ENCODE measurements around the gene TTC21B. TPM values are rescaled to one million over a fixed set of nuclear protein-coding genes. Genes with fewer than 3 reads are reported as not detected.
A peak's percentile ranks its signal among the peaks of the same experiment; 100 is the strongest.
"Not testable (repeated sequence)": the region's sequence is repeated elsewhere in the genome, so short reads cannot be mapped to it uniquely, and the experiment has no call there.

The TTC21B gene
- total RNA-seq, 2 experiments from 2014 or later, result 15.8 to 16.4 TPM

GRCh38 chr2:165876269-165876668, 77.3 kb downstream of the TTC21B start:
- H3K9me3 Mint-ChIP-seq (ENCODE audit: insufficient read depth), result no peaks in the 10 kb centered on the region
- peaks cover 14% of the 10 kb centered on the region for H3K36me3 Mint-ChIP-seq (ENCODE audit: low read depth)
- CTCF ChIA-PET, result no interaction called here
- POLR2A ChIA-PET, result no interaction called here
- no peak overlapping the region for H3K4me3 Mint-ChIP-seq
- DNase-seq, result no peak
- ATAC-seq, result no peak
- H3K4me1 Mint-ChIP-seq (ENCODE audit: low read depth), result peaks cover 21% of the 10 kb centered on the region
- no peaks in the 10 kb centered on the region for H3K27me3 Mint-ChIP-seq (ENCODE audit: low read depth)
- no peak overlapping the region for H3K27ac Mint-ChIP-seq

- Mint-ChIP-seq H3K4me3 (no peak overlapping the region), H3K4me1 (ENCODE audit: low read depth) (peaks cover 21% of the 10 kb centered on the region), H3K27me3 (ENCODE audit: low read depth) (no peaks in the 10 kb centered on the region), H3K9me3 (ENCODE audit: insufficient read depth) (no peaks in the 10 kb centered on the region), H3K36me3 (ENCODE audit: low read depth) (peaks cover 9% of the 10 kb centered on the region), H3K27ac (no peak overlapping the region)
- CTCF ChIA-PET, result interaction anchor here (0.6 to 3.4 kb wide), 52 partner anchors 9 to 881 kb away, joined by 3 to 57 read pairs (median 4); partner anchors contain the start of genes GALNT3 and TTC21B
- ATAC-seq (peak; percentile 92), DNase-seq (peak; percentile 35)
- POLR2A ChIA-PET, result no interaction called here
These were observed 79.0 kb downstream of the TTC21B start for GRCh38 chr2:165874445-165875039.

GRCh38 chr2:165872101-165872791, 81.3 kb downstream of the TTC21B start:
- Mint-ChIP-seq H3K4me3 (no peak overlapping the region), H3K36me3 (ENCODE audit: low read depth) (peaks cover 2% of the 10 kb centered on the region), H3K27ac (no peak overlapping the region), H3K27me3 (ENCODE audit: low read depth) (no peaks in the 10 kb centered on the region), H3K4me1 (ENCODE audit: low read depth) (peaks cover 13% of the 10 kb centered on the region), H3K9me3 (ENCODE audit: insufficient read depth) (no peaks in the 10 kb centered on the region)
- CTCF ChIA-PET, result interaction anchor here (1.0 to 3.4 kb wide), 2 partner anchors 70 to 469 kb away, joined by 3 to 57 read pairs; no protein-coding TSS in a partner anchor
- POLR2A ChIA-PET, result no interaction called here
- ATAC-seq (no peak), DNase-seq (no peak)

GRCh38 chr2:165871025-165871424, 82.6 kb downstream of the TTC21B start:
- no peak for DNase-seq
- ATAC-seq, result no peak
- Mint-ChIP-seq H3K36me3 (ENCODE audit: low read depth) (peaks cover 2% of the 10 kb centered on the region), H3K27ac (no peak overlapping the region), H3K9me3 (ENCODE audit: insufficient read depth) (no peaks in the 10 kb centered on the region), H3K4me1 (ENCODE audit: low read depth) (peaks cover 4% of the 10 kb centered on the region), H3K4me3 (no peak overlapping the region), H3K27me3 (ENCODE audit: low read depth) (no peaks in the 10 kb centered on the region)
- POLR2A ChIA-PET, result no interaction called here
- CTCF ChIA-PET, result interaction anchor here (1.0 to 1.5 kb wide), 2 partner anchors 11 to 69 kb away, joined by 3 to 4 read pairs; no protein-coding TSS in a partner anchor

- no peak for ATAC-seq
- Mint-ChIP-seq H3K36me3 (ENCODE audit: low read depth) (peaks cover 2% of the 10 kb centered on the region), H3K27me3 (ENCODE audit: low read depth) (no peaks in the 10 kb centered on the region), H3K4me3 (no peak overlapping the region), H3K27ac (no peak overlapping the region), H3K4me1 (ENCODE audit: low read depth) (peaks cover 4% of the 10 kb centered on the region), H3K9me3 (ENCODE audit: insufficient read depth) (no peaks in the 10 kb centered on the region)
- ChIA-PET POLR2A (no interaction called here), CTCF (interaction anchor here (1.5 kb wide), 1 partner anchor 10 kb away, joined by 4 read pairs; no protein-coding TSS in a partner anchor)
- no peak for DNase-seq
These were observed 83.2 kb downstream of the TTC21B start for GRCh38 chr2:165870346-165870745.

GRCh38 chr2:165868211-165868610, 85.4 kb downstream of the TTC21B start:
- ChIA-PET POLR2A (no interaction called here), CTCF (no interaction called here)
- peaks cover 3% of the 10 kb centered on the region for H3K4me1 Mint-ChIP-seq (ENCODE audit: low read depth)
- H3K36me3 Mint-ChIP-seq (ENCODE audit: low read depth), result no peaks in the 10 kb centered on the region
- no peaks in the 10 kb centered on the region for H3K27me3 Mint-ChIP-seq (ENCODE audit: low read depth)
- ATAC-seq (no peak), DNase-seq (no peak)
- no peak overlapping the region for H3K27ac Mint-ChIP-seq
- H3K4me3 Mint-ChIP-seq, result no peak overlapping the region
- no peaks in the 10 kb centered on the region for H3K9me3 Mint-ChIP-seq (ENCODE audit: insufficient read depth)

- CTCF ChIA-PET, result interaction anchor here (1.1 kb wide), 1 partner anchor 10 kb away, joined by 6 read pairs; no protein-coding TSS in a partner anchor
- no peak overlapping the region for H3K27ac Mint-ChIP-seq
- H3K4me1 Mint-ChIP-seq (ENCODE audit: low read depth), result peaks cover 3% of the 10 kb centered on the region
- ATAC-seq (no peak), DNase-seq (no peak)
- H3K9me3 Mint-ChIP-seq (ENCODE audit: insufficient read depth), result peaks cover 3% of the 10 kb centered on the region
- no peaks in the 10 kb centered on the region for H3K36me3 Mint-ChIP-seq (ENCODE audit: low read depth)
- POLR2A ChIA-PET, result no interaction called here
- H3K27me3 Mint-ChIP-seq (ENCODE audit: low read depth), result no peaks in the 10 kb centered on the region
- no peak overlapping the region for H3K4me3 Mint-ChIP-seq
These were observed 89.3 kb downstream of the TTC21B start for GRCh38 chr2:165864296-165864695.

- Mint-ChIP-seq H3K36me3 (ENCODE audit: low read depth) (no peaks in the 10 kb centered on the region), H3K27ac (no peak overlapping the region), H3K4me3 (no peak overlapping the region), H3K9me3 (ENCODE audit: insufficient read depth) (peaks cover 6% of the 10 kb centered on the region), H3K4me1 (ENCODE audit: low read depth) (peaks cover 3% of the 10 kb centered on the region), H3K27me3 (ENCODE audit: low read depth) (no peaks in the 10 kb centered on the region)
- DNase-seq, result no peak
- ChIA-PET POLR2A (no interaction called here), CTCF (interaction anchor here (1.1 kb wide), 1 partner anchor 10 kb away, joined by 6 read pairs; no protein-coding TSS in a partner anchor)
- no peak for ATAC-seq
These were observed 89.7 kb downstream of the TTC21B start for GRCh38 chr2:165863810-165864261.

- H3K36me3 Mint-ChIP-seq (ENCODE audit: low read depth); H3K4me3 Mint-ChIP-seq; DNase-seq; H3K9me3 Mint-ChIP-seq (ENCODE audit: insufficient read depth); H3K27ac Mint-ChIP-seq; POLR2A ChIA-PET; H3K4me1 Mint-ChIP-seq (ENCODE audit: low read depth); ATAC-seq; H3K27me3 Mint-ChIP-seq (ENCODE audit: low read depth): not testable (repeated sequence)
- CTCF ChIA-PET, result interaction anchor here (1.4 kb wide), 1 partner anchor 10 kb away, joined by 4 read pairs; no protein-coding TSS in a partner anchor
These were observed 92.5 kb downstream of the TTC21B start for GRCh38 chr2:165861083-165861482.

GRCh38 chr2:165859723-165860122, 93.9 kb downstream of the TTC21B start:
- ATAC-seq, POLR2A ChIA-PET: not testable (repeated sequence)
- CTCF ChIA-PET, result interaction anchor here (1.4 kb wide), 1 partner anchor 11 kb away, joined by 4 read pairs; no protein-coding TSS in a partner anchor

GRCh38 chr2:165857876-165858275, 95.7 kb downstream of the TTC21B start:
- no peak overlapping the region for H3K27ac Mint-ChIP-seq
- no peaks in the 10 kb centered on the region for H3K36me3 Mint-ChIP-seq (ENCODE audit: low read depth)
- H3K4me1 Mint-ChIP-seq (ENCODE audit: low read depth), result no peaks in the 10 kb centered on the region
- ChIA-PET POLR2A (interaction anchor here (0.6 kb wide), 1 partner anchor 15 kb away, joined by 3 read pairs; no protein-coding TSS in a partner anchor), CTCF (no interaction called here)
- H3K4me3 Mint-ChIP-seq, result no peak overlapping the region
- H3K9me3 Mint-ChIP-seq (ENCODE audit: insufficient read depth), result peaks cover 13% of the 10 kb centered on the region
- DNase-seq, result no peak
- no peaks in the 10 kb centered on the region for H3K27me3 Mint-ChIP-seq (ENCODE audit: low read depth)
- no peak for ATAC-seq

More at GRCh38 chr2:165859723-165860122, 93.9 kb downstream of the TTC21B start:
- not testable (repeated sequence) for H3K36me3 Mint-ChIP-seq (ENCODE audit: low read depth); H3K9me3 Mint-ChIP-seq (ENCODE audit: insufficient read depth); H3K4me1 Mint-ChIP-seq (ENCODE audit: low read depth); DNase-seq; H3K27ac Mint-ChIP-seq; H3K27me3 Mint-ChIP-seq (ENCODE audit: low read depth); H3K4me3 Mint-ChIP-seq

GRCh38 chr2:165852394-165852793, 101.2 kb downstream of the TTC21B start:
- H3K27me3 Mint-ChIP-seq (ENCODE audit: low read depth), result peaks cover 4% of the 10 kb centered on the region
- no peaks in the 10 kb centered on the region for H3K4me1 Mint-ChIP-seq (ENCODE audit: low read depth)
- ChIA-PET CTCF (interaction anchor here (1.4 kb wide), 1 partner anchor 22 kb away, joined by 4 read pairs; no protein-coding TSS in a partner anchor), POLR2A (no interaction called here)
- no peak for ATAC-seq
- H3K27ac Mint-ChIP-seq, result no peak overlapping the region
- DNase-seq, result no peak
- H3K9me3 Mint-ChIP-seq (ENCODE audit: insufficient read depth), result peaks cover 17% of the 10 kb centered on the region
- H3K4me3 Mint-ChIP-seq, result no peak overlapping the region
- no peaks in the 10 kb centered on the region for H3K36me3 Mint-ChIP-seq (ENCODE audit: low read depth)
